ENCODE measurements around the gene KLHL12.
A peak's percentile ranks its signal among the peaks of the same experiment; 100 is the strongest.

The KLHL12 gene

GRCh38 chr1:202880062-202880461 lies 47.0 kb downstream of the KLHL12 start:
- no peak for DNase-seq

- DNase-seq, result no peak
Observed at GRCh38 chr1:202879128-202879527, 47.9 kb downstream of the KLHL12 start.

GRCh38 chr1:202873026-202873425 lies 54.0 kb downstream of the KLHL12 start:
- no peak for DNase-seq

GRCh38 chr1:202871367-202871766 lies 55.7 kb downstream of the KLHL12 start:
- no peak for DNase-seq

- DNase-seq, result no peak
Observed at GRCh38 chr1:202862679-202863560, 64.1 kb downstream of the KLHL12 start.

- DNase-seq, result peak; percentile 90
Observed at GRCh38 chr1:202861420-202862132, 65.5 kb downstream of the KLHL12 start.

GRCh38 chr1:202860744-202861419 lies 66.2 kb downstream of the KLHL12 start:
- DNase-seq, result peak; percentile 75

GRCh38 chr1:202858789-202859414 lies 68.1 kb downstream of the KLHL12 start:
- DNase-seq, result no peak

GRCh38 chr1:202858331-202858730 lies 68.7 kb downstream of the KLHL12 start:
- no peak for DNase-seq

GRCh38 chr1:202857136-202857610 lies 69.9 kb downstream of the KLHL12 start:
- DNase-seq, result no peak

GRCh38 chr1:202856014-202856413 lies 71.0 kb downstream of the KLHL12 start:
- DNase-seq, result no peak

GRCh38 chr1:202854787-202855186 lies 72.2 kb downstream of the KLHL12 start:
- no peak for DNase-seq

- peak; percentile 28 for DNase-seq
Observed at GRCh38 chr1:202852163-202852904, 74.7 kb downstream of the KLHL12 start.

GRCh38 chr1:202850593-202851362 lies 76.3 kb downstream of the KLHL12 start:
- no peak for DNase-seq

- DNase-seq, result no peak
Observed at GRCh38 chr1:202848191-202848542, 78.9 kb downstream of the KLHL12 start.

GRCh38 chr1:202844935-202845334 lies 82.1 kb downstream of the KLHL12 start:
- no peak for DNase-seq

- no peak for DNase-seq
Observed at GRCh38 chr1:202844259-202844658, 82.8 kb downstream of the KLHL12 start.

GRCh38 chr1:202843081-202843480 lies 84.0 kb downstream of the KLHL12 start:
- DNase-seq, result no peak
